Neural progenitor cell (in vitro differentiated cells): ENCODE data around the gene ZBED4.

Experiments used
- CTCF ChIP-seq: fragments of 200-600 bp; sonication (generic); IDR thresholded peaks from 2 replicates; pipeline ENCODE4 v1.5.1; 2017; ENCODE audit warnings: antibody characterized with exemption, mild to moderate bottlenecking
- EZH2 ChIP-seq: fragments of 200-600 bp; sonication (generic); IDR thresholded peaks from 2 replicates; pipeline ENCODE4 v1.6.1; 2017; ENCODE audit warnings: antibody characterized with exemption, mild to moderate bottlenecking, moderate library complexity

- TF ChIP-seq EZH2 (no peak), CTCF (no peak)
Measured at GRCh38 chr22:49899530-49899929, 45.9 kb downstream of the ZBED4 start.
